GM23338 (cell line): Measurements from ENCODE around the gene LIF.

Source experiments
- CREB1 ChIP-seq: fragments of 250-450 bp; sonication (Bioruptor Pico); IDR thresholded peaks from 2 replicates; pipeline ENCODE4 v1.5.0; 2020; ENCODE audit warnings: low read depth, mild to moderate bottlenecking, moderate library complexity
- CTCF ChIP-seq, 2 experiments: fragments of 200-600 bp in 1 of 2; sonication (generic) in 1 of 2; conservative IDR thresholded peaks; 2 replicates each; pipeline versions ENCODE4 v1.5.1 to v1.6.1; 2016 to 2017; ENCODE audit warnings: antibody characterized with exemption in 2 of 2, low read depth in 2 of 2, mild to moderate bottlenecking in 2 of 2, moderate library complexity in 1 of 2
- ETS1 ChIP-seq: IDR thresholded peaks from 2 replicates; pipeline ENCODE4 v1.6.1; 2016; ENCODE audit warnings: antibody characterized with exemption
- EZH2 ChIP-seq: fragments of 200-600 bp; sonication (generic); IDR thresholded peaks from one replicate; pipeline ENCODE4 v1.8.0; 2017; ENCODE audit warnings: antibody characterized with exemption, mild to moderate bottlenecking, low read depth; ENCODE audit not compliant: unreplicated experiment
- EZH2phosphoT487 ChIP-seq: fragments of 200-600 bp; sonication (generic); IDR thresholded peaks from one replicate; pipeline ENCODE4 v1.8.1; 2018; ENCODE audit warnings: antibody characterized with exemption; ENCODE audit not compliant: unreplicated experiment
- JUNB ChIP-seq: IDR thresholded peaks from one replicate; pipeline ENCODE4 v1.6.1; 2016; ENCODE audit warnings: antibody characterized with exemption; ENCODE audit not compliant: unreplicated experiment
- POLR2AphosphoS5 ChIP-seq: IDR thresholded peaks from 2 replicates; pipeline ENCODE4 v1.6.1; 2016; ENCODE audit warnings: antibody characterized with exemption, low read depth
- REST ChIP-seq: IDR thresholded peaks from one replicate; pipeline ENCODE4 v1.6.1; 2018; ENCODE audit warnings: antibody characterized with exemption; ENCODE audit not compliant: unreplicated experiment
- ZNF462 ChIP-seq: fragments of 250-450 bp; sonication (Bioruptor Pico); IDR thresholded peaks from 2 replicates; pipeline ENCODE4 v1.5.0; 2020; ENCODE audit warnings: mild to moderate bottlenecking, moderate library complexity

- TF ChIP-seq CTCF (conservative IDR thresholded peaks at IDR 0.05; ENCODE audit: low read depth in 2 of 2) (no peak), POLR2AphosphoS5 (no peak), EZH2 (no peak), ZNF462 (CRISPR knock-in tag) (no peak), EZH2phosphoT487 (no peak), JUNB (no peak), CREB1 (CRISPR knock-in tag) (no peak), REST (no peak), ETS1 (no peak)
These were observed 46.5 kb upstream of the LIF start for GRCh38 chr22:30293026-30293425.
